ENCODE results near the gene FBXO41. TPM values are rescaled to one million over a fixed set of nuclear protein-coding genes. Genes with fewer than 3 reads are reported as not detected.

FBXO41 gene
- total RNA-seq, 1 donor from 2014 or later: 2.1 TPM

DNA sequence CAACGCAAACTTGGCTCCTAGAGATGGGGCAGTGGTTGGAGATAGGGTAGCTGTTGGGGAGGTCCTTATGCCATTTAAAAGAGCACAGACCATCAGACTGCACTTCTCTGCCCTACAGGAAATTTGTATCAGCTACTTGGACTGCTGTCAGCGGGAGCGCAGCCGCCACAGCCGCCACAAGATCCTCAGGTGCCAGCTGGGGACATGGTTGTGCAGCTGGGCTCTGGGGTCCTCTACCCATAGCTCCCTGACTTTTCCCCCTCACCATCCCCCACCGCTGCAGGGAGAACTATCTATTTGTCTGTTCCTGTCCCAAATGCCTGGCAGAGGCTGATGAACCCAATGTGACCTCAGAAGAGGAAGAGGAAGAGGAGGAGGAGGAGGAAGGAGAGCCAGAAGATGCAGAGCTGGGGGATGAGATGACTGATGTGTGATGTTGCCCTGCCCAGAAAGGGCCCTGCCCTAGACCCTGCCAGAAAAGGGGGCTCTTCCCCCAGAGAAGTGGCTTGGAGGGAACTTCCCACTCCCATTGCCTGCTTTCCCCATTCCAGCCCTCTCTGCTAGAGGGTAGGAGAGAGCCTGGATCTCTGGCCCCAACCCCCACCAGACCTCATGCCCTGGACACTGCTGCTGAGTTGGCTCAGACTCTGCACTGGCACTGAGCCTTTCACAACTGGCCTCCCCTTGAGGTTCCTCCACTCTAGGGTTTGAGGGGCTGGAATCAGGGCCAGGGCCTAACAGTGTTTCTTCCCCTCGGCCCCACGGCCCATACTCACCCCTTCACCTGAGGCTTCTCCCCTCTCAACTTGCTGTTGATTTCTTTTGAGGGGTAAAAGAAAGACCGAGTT, 58.5 kb downstream of the FBXO41 start:
- TF ChIP-seq CTCF (IDR thresholded peaks at IDR 0.05): no peak
- no peak overlapping the region for H3K4me3 ChIP-seq
- no peaks in the 10 kb centered on the region for H3K9me3 ChIP-seq
- peak; percentile 44 for DNase-seq
- H3K4me1 ChIP-seq: no peaks in the 10 kb centered on the region
- peak; percentile 29 for ATAC-seq
- H3K27ac ChIP-seq: no peak overlapping the region
- peaks cover 33% of the 10 kb centered on the region for H3K36me3 ChIP-seq
- intact Hi-C loops (cut with DNase I): no loop called here
- H3K27me3 ChIP-seq: no peaks in the 10 kb centered on the region

- ATAC-seq (no peak), DNase-seq (peak; percentile 3)
- intact Hi-C loops (cut with DNase I): no loop called here
- no peak for TF ChIP-seq CTCF (IDR thresholded peaks at IDR 0.05)
- H3K9me3 ChIP-seq: no peaks in the 10 kb centered on the region
- no peaks in the 10 kb centered on the region for H3K4me1 ChIP-seq
- no peaks in the 10 kb centered on the region for H3K27me3 ChIP-seq
- H3K4me3 ChIP-seq: no peak overlapping the region
- peaks cover 35% of the 10 kb centered on the region for H3K36me3 ChIP-seq
- no peak overlapping the region for H3K27ac ChIP-seq
Measured at GRCh38 chr2:73223821-73224220, 60.5 kb downstream of the FBXO41 start.

- ATAC-seq: no peak
- intact Hi-C loops (cut with DNase I): no loop called here
Measured at GRCh38 chr2:73218298-73218697, 66.0 kb downstream of the FBXO41 start.

GRCh38 chr2:73217826-73218225, 66.5 kb downstream of the FBXO41 start:
- Histone ChIP-seq H3K27ac (no peak overlapping the region), H3K4me3 (no peak overlapping the region), H3K9me3 (no peaks in the 10 kb centered on the region), H3K36me3 (peaks cover 26% of the 10 kb centered on the region), H3K27me3 (no peaks in the 10 kb centered on the region), H3K4me1 (peaks cover 13% of the 10 kb centered on the region)
- TF ChIP-seq CTCF (IDR thresholded peaks at IDR 0.05): no peak
- ATAC-seq (no peak), DNase-seq (no peak)
- intact Hi-C loops (cut with DNase I): no loop called here

More at GRCh38 chr2:73218298-73218697, 66.0 kb downstream of the FBXO41 start:
- H3K27ac ChIP-seq: no peak overlapping the region
- no peak for TF ChIP-seq CTCF (IDR thresholded peaks at IDR 0.05)
- no peak overlapping the region for H3K4me3 ChIP-seq
- no peaks in the 10 kb centered on the region for H3K9me3 ChIP-seq
- DNase-seq: peak; percentile 13
- H3K27me3 ChIP-seq: no peaks in the 10 kb centered on the region
- H3K36me3 ChIP-seq: peaks cover 30% of the 10 kb centered on the region
- peaks cover 11% of the 10 kb centered on the region for H3K4me1 ChIP-seq

GRCh38 chr2:73217160-73217559, 67.1 kb downstream of the FBXO41 start:
- no peak overlapping the region for H3K4me3 ChIP-seq
- H3K4me1 ChIP-seq: peaks cover 19% of the 10 kb centered on the region
- intact Hi-C loops (cut with DNase I): no loop called here
- DNase-seq (peak; percentile 7), ATAC-seq (no peak)
- H3K9me3 ChIP-seq: no peaks in the 10 kb centered on the region
- H3K36me3 ChIP-seq: peaks cover 19% of the 10 kb centered on the region
- H3K27me3 ChIP-seq: no peaks in the 10 kb centered on the region
- no peak overlapping the region for H3K27ac ChIP-seq
- TF ChIP-seq CTCF (IDR thresholded peaks at IDR 0.05): no peak
